GM23248 (cell line): Measurements from ENCODE around the gene RAB15. TPM values are rescaled to one million over a fixed set of nuclear protein-coding genes. Genes with fewer than 3 reads are reported as not detected.

Experiments used
- DNase-seq: peaks from one replicate; pipeline ENCODE4 v3.0.0-alpha.2; 2015
- H2AFZ ChIP-seq: fragments of 200-600 bp; sonication (generic); 2 replicates; pipeline ENCODE4 v1.6.1; 2016; ENCODE audit warnings: antibody characterized with exemption
- H3F3A ChIP-seq: fragments of 200-600 bp; sonication (generic); 2 replicates; pipeline ENCODE4 v1.6.1; 2016; ENCODE audit warnings: mild to moderate bottlenecking, antibody characterized with exemption, mixed run types; ENCODE audit not compliant: insufficient read depth
- H3K27ac ChIP-seq: fragments of 200-600 bp; sonication (generic); 2 replicates; pipeline ENCODE4 v1.5.1; 2016; ENCODE audit warnings: mild to moderate bottlenecking
- H3K27me3 ChIP-seq: fragments of 200-600 bp; sonication (generic); replicated peaks from 2 replicates; pipeline ENCODE4 v1.6.1; 2016; ENCODE audit warnings: mild to moderate bottlenecking; ENCODE audit not compliant: insufficient read depth
- H3K36me3 ChIP-seq: fragments of 200-600 bp; sonication (generic); 2 replicates; pipeline ENCODE4 v1.6.1; 2016; ENCODE audit warnings: low read depth, mild to moderate bottlenecking
- H3K4me1 ChIP-seq: fragments of 200-600 bp; sonication (generic); 2 replicates; pipeline ENCODE4 v1.6.1; 2016; ENCODE audit warnings: mild to moderate bottlenecking; ENCODE audit not compliant: insufficient read depth
- H3K4me2 ChIP-seq: fragments of 200-600 bp; sonication (generic); one replicate; pipeline ENCODE4 v1.6.1; 2016; ENCODE audit warnings: mild to moderate bottlenecking; ENCODE audit not compliant: unreplicated experiment
- H3K4me3 ChIP-seq: fragments of 200-600 bp; sonication (generic); 2 replicates; pipeline ENCODE4 v1.5.1; 2016; ENCODE audit warnings: mild to moderate bottlenecking
- H3K79me2 ChIP-seq: fragments of 200-600 bp; sonication (generic); 2 replicates; pipeline ENCODE4 v1.6.1; 2016; ENCODE audit warnings: mild to moderate bottlenecking; ENCODE audit not compliant: insufficient read depth
- H3K9ac ChIP-seq: fragments of 200-600 bp; sonication (generic); 2 replicates; pipeline ENCODE4 v1.6.1; 2016; ENCODE audit warnings: mild to moderate bottlenecking
- H3K9me2 ChIP-seq: fragments of 200-600 bp; sonication (generic); 2 replicates; pipeline ENCODE4 v1.6.1; 2016; ENCODE audit warnings: mixed run types, mild to moderate bottlenecking, moderate library complexity; ENCODE audit not compliant: insufficient read depth
- H3K9me3 ChIP-seq: fragments of 200-600 bp; sonication (generic); one replicate; pipeline ENCODE4 v1.6.1; 2017; ENCODE audit warnings: low read depth
- H4K20me1 ChIP-seq: fragments of 200-600 bp; sonication (generic); 2 replicates; pipeline ENCODE4 v1.6.0; 2016; ENCODE audit not compliant: insufficient read depth
- EZH2 ChIP-seq: fragments of 200-600 bp; sonication (generic); IDR thresholded peaks from 2 replicates; pipeline ENCODE4 v1.6.1; 2018; ENCODE audit warnings: antibody characterized with exemption, mild to moderate bottlenecking; ENCODE audit not compliant: insufficient read depth, poor library complexity, severe bottlenecking
- EZH2phosphoT487 ChIP-seq: fragments of 200-600 bp; sonication (generic); IDR thresholded peaks from 2 replicates; pipeline ENCODE4 v1.6.1; 2018; ENCODE audit warnings: antibody characterized with exemption, moderate library complexity, mild to moderate bottlenecking, low read depth; ENCODE audit not compliant: insufficient read depth
- WGBS, 2 experiments: methylation state at CpG; one replicate each; pipeline ENCODE4 v1.1.6; 2015 to 2017; ENCODE audit warnings: low lambda C conversion rate in 2 of 2, low coverage in 1 of 2; ENCODE audit errors: missing lambda C conversion rate in 2 of 2; 5-methylcytosine and 5-hydroxymethylcytosine counted together
- in situ Hi-C: fragments of 300-500 bp; cut with MboI; formaldehyde crosslinking; loops from 2 replicates; pipeline ENCODE4 v1.15.0; 2020
- polyA plus RNA-seq: library from polyadenylated mRNA; unstranded; fragments of >200 nt; fragmentation: Nextera tagmentation; extraction: Ambion mirVana; gene quantifications from 2 replicates; pipeline ENCODE4 v1.2.1, GENCODE V29; 2016
- total RNA-seq: library from RNA; depleted of rRNA; stranded (reverse); fragments of >200 nt; shearing (Covaris generic); gene quantifications from 2 replicates; pipeline ENCODE4 v1.2.3, GENCODE V29; 2014

The RAB15 gene
- total and polyA plus RNA-seq, 2 experiments from 2014 or later = 2.0 to 4.3 TPM

- peak; percentile 71 for DNase-seq
- in situ Hi-C loops = no loop called here
- H3F3A ChIP-seq = peaks cover 28% of the 10 kb centered on the region
- no peak overlapping the region for H2AFZ ChIP-seq
- H3K27ac ChIP-seq = no peak overlapping the region
- H3K9me2 ChIP-seq = no peaks in the 10 kb centered on the region
- peaks cover 67% of the 10 kb centered on the region for H3K79me2 ChIP-seq
- H3K4me1 ChIP-seq = peaks cover 50% of the 10 kb centered on the region
- no peak overlapping the region for H3K4me3 ChIP-seq
- no peak overlapping the region for H3K9ac ChIP-seq
- peak overlapping the region; percentile 35 for H3K4me2 ChIP-seq
- no peaks in the 10 kb centered on the region for H3K9me3 ChIP-seq
- no peak for TF ChIP-seq EZH2phosphoT487
- no peak for TF ChIP-seq EZH2
- H3K36me3 ChIP-seq = no peaks in the 10 kb centered on the region
- no peaks in the 10 kb centered on the region for H4K20me1 ChIP-seq
- no peaks in the 10 kb centered on the region for H3K27me3 ChIP-seq
Observed at GRCh38 chr14:64998455-64998931, 26.4 kb upstream of the RAB15 start.

GRCh38 chr14:64997108-64997794, 25.1 kb upstream of the RAB15 start:
- H4K20me1 ChIP-seq = no peaks in the 10 kb centered on the region
- no peaks in the 10 kb centered on the region for H3K9me2 ChIP-seq
- H3K36me3 ChIP-seq = no peaks in the 10 kb centered on the region
- H3K27ac ChIP-seq = no peak overlapping the region
- WGBS, 2 experiments = 96 to 98% methylated on average over 7 of the region's 7 CpGs
- no peak overlapping the region for H2AFZ ChIP-seq
- DNase-seq = no peak
- no peak overlapping the region for H3K4me2 ChIP-seq
- TF ChIP-seq EZH2 = no peak
- TF ChIP-seq EZH2phosphoT487 = no peak
- in situ Hi-C loops = no loop called here
- peaks cover 22% of the 10 kb centered on the region for H3F3A ChIP-seq
- no peak overlapping the region for H3K9ac ChIP-seq
- peaks cover 43% of the 10 kb centered on the region for H3K4me1 ChIP-seq
- H3K27me3 ChIP-seq = no peaks in the 10 kb centered on the region
- H3K4me3 ChIP-seq = no peak overlapping the region
- H3K9me3 ChIP-seq = no peaks in the 10 kb centered on the region
- H3K79me2 ChIP-seq = peaks cover 73% of the 10 kb centered on the region

DNA sequence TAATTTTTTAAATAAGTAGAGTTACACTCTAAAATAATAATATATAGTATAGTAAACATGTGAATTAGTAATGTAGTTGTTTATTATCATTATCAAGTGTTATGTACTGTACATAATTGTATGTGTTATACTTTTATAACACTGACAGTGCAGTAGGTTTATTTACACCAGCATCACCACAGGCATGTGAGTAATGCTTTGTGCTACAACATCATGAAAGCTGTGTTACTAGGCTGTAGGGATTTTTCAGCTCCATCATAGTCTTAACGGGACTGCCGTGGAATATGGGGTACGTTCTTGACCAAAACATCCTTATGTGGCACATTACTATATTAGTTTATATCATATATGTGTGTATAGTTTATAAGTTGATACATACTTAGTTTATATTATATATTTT, 23.2 kb upstream of the RAB15 start:
- Histone ChIP-seq H3K9me3 (no peaks in the 10 kb centered on the region), H3K9ac (no peak overlapping the region), H3K27ac (no peak overlapping the region), H2AFZ (no peak overlapping the region), H3K27me3 (no peaks in the 10 kb centered on the region), H3K4me1 (peaks cover 24% of the 10 kb centered on the region), H3K9me2 (no peaks in the 10 kb centered on the region), H3K79me2 (peaks cover 81% of the 10 kb centered on the region), H3K36me3 (no peaks in the 10 kb centered on the region), H3F3A (peaks cover 13% of the 10 kb centered on the region; the same call in 1 of the 2 replicates), H4K20me1 (no peaks in the 10 kb centered on the region), H3K4me2 (no peak overlapping the region), H3K4me3 (no peak overlapping the region)
- in situ Hi-C loops = no loop called here
- 96 to 99% methylated on average over 3 of the region's 3 CpGs for WGBS, 2 experiments
- DNase-seq = no peak
- TF ChIP-seq EZH2 (no peak), EZH2phosphoT487 (no peak)

GRCh38 chr14:64994540-64994939, 22.4 kb upstream of the RAB15 start:
- Histone ChIP-seq H2AFZ (no peak overlapping the region), H3K27me3 (no peaks in the 10 kb centered on the region), H3K4me2 (no peak overlapping the region), H3K9me2 (no peaks in the 10 kb centered on the region), H3K36me3 (no peaks in the 10 kb centered on the region), H3K4me1 (peaks cover 18% of the 10 kb centered on the region), H3K9me3 (no peaks in the 10 kb centered on the region), H3K9ac (no peak overlapping the region), H3K27ac (no peak overlapping the region), H3K79me2 (peaks cover 81% of the 10 kb centered on the region), H4K20me1 (no peaks in the 10 kb centered on the region), H3F3A (peaks cover 13% of the 10 kb centered on the region; the same call in 1 of the 2 replicates), H3K4me3 (no peak overlapping the region)
- WGBS, 2 experiments = 91 to 97% methylated on average over 2 of the region's 2 CpGs
- no peak for DNase-seq
- TF ChIP-seq EZH2 = no peak
- no peak for TF ChIP-seq EZH2phosphoT487
- in situ Hi-C loops = no loop called here
